OCI-LY1 (cell line): ENCODE measurements around the gene CERS6.

Experiments used
- EZH2 ChIP-seq: fragments of 200-600 bp; sonication (generic), shearing (Covaris generic); IDR thresholded peaks from 2 replicates; pipeline ENCODE4 v1.8.0; 2017; ENCODE audit warnings: borderline replicate concordance, mixed run types, mild to moderate bottlenecking, antibody characterized with exemption, low read length, moderate library complexity, mixed read lengths
- TF ChIP-seq, protein P1 (sequence below): fragments of 200-600 bp; sonication (generic), shearing (Covaris generic); IDR thresholded peaks from 2 replicates; pipeline ENCODE4 v1.5.1; 2017; ENCODE audit warnings: mild to moderate bottlenecking, antibody characterized with exemption, low read length, moderate library complexity, mixed read lengths

DNA sequence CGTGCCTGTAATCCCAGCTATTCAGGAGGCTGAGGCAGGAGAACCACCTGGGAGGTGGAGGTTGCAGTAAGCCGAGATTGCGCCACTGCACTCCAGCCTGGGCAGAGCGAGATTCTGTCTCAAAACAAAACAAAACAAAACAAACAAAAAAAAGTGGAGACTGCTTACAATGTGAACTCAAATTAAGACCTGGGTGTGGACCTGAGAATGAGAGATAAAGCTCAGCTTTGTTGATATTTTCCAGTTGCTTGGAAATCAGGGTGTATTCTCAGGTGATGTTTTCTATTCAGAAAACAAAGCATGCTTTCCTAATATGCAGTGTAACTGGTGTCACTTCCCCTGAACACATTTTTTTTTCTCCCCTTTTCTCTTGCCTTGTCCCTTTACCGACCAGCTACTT lies 5.3 kb upstream of the CERS6 start:
- no peak for TF ChIP-seq EZH2
- TF ChIP-seq, protein P1, sequence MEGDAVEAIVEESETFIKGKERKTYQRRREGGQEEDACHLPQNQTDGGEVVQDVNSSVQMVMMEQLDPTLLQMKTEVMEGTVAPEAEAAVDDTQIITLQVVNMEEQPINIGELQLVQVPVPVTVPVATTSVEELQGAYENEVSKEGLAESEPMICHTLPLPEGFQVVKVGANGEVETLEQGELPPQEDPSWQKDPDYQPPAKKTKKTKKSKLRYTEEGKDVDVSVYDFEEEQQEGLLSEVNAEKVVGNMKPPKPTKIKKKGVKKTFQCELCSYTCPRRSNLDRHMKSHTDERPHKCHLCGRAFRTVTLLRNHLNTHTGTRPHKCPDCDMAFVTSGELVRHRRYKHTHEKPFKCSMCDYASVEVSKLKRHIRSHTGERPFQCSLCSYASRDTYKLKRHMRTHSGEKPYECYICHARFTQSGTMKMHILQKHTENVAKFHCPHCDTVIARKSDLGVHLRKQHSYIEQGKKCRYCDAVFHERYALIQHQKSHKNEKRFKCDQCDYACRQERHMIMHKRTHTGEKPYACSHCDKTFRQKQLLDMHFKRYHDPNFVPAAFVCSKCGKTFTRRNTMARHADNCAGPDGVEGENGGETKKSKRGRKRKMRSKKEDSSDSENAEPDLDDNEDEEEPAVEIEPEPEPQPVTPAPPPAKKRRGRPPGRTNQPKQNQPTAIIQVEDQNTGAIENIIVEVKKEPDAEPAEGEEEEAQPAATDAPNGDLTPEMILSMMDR, result no peak
